GM19438 (cell line): ENCODE data around the gene FSCN2.

Experiments
- ATAC-seq: cut with Tn5 transposase; IDR thresholded peaks from one replicate; pipeline ENCODE4 v1.9.1; 2021; ENCODE audit warnings: low read depth; ENCODE audit not compliant: unreplicated experiment

The FSCN2 gene

GRCh38 chr17:81511804-81512561 is 16.2 kb upstream of the FSCN2 start:
- ATAC-seq, result no peak

DNA sequence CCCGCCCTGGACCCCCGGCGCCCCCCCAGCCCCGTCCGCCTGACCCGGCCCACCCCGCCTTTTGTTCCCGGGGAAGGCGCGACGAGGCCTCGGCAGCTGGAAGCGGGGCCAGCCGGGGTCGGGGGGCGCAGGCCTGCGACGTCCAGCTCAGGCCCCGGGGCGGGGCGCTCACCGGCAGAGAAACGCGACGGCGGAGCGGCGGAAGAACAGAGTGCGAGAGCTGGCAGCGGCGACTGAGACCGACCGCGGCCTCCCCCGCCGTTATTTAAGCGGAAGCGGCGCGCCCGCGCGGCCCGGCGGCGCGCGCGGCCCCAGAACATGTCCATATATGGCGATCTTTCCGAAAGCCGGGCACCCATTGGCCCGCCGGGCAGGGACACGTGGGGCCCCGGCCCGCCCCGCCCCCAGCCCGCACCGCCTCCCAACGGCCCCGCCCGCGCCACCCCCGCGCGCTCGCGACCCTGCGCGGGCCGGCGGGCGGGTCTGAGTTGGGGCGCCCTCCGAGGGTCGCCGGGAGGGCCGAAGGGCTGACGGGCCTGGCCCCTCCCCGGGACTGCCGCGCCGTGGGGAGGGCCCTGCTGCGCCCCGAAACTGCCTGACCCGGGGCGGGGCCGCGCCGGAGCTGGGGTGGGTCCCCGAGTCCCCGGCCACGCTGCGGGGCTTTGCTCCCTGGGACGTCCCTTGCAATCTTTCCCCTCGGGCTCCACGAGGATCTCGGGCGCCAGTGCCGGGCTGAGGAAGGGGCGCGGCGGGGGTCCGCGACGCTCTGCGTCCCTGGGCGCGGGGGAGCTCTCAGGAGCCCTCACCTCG is 15.4 kb upstream of the FSCN2 start, which contains the start of gene ACTG1:
Gene ACTG1 (minus strand): TSS at position 238 of the 810 bp plus-strand sequence. CDS start 445 bp downstream, outside the sequence.
- peak; percentile 33 for ATAC-seq

DNA sequence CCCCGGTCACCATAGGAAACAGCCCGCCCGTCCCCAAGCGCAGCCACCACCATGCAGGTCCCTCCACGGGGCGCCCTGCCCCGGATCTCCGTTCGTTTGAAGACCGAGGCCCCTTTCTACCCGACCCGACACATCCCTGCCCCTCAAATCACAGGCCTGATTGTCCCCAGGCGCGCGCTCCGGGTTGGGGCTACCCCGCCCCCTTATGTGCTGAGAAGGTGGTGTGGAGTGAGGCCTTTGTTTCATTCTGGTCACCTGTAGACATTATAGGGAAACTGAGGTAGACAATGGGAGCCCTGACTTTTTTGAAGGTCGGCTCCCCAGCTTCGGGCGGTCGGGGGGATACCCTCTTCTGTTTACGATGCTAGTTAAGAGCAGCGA is 14.8 kb upstream of the FSCN2 start:
- no peak for ATAC-seq

DNA sequence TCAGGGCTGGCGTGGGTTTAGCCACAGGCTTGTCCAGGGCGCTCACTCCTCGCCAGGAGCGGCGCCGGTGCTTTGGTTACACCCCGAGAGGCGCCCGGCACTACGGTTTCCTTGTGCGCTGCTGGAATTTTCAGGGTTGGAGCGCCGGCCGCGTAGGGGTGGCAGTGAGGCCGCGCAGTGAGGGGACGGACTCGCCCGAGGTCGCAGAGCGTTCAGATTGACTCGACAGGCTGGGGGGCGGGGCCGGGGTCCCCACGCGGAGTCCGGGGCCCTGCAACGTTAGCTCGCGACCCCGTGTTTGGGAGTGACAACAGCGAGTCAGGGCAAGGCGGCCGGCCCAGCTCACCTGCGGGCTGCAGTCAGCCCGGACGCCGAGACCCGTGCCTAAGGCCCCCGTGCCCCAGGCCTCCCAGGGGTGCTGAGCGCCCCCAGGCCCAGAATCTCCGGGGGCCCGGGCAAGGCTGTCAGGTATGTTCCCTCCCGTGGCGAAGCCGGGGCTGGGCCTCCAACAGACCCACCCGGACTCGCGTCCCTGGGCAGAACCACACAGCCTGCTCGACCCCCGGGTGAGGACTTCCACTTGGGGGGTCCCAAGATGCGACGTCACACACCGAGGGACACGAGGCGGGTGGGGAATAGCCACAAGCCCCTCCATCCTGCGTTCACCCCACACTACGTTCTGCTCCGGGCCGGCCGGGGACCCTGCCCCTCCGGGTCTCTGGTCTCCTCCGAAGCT is 14.3 kb upstream of the FSCN2 start:
- no peak for ATAC-seq

- no peak for ATAC-seq
These were observed 13.8 kb upstream of the FSCN2 start for GRCh38 chr17:81514489-81514738.

DNA sequence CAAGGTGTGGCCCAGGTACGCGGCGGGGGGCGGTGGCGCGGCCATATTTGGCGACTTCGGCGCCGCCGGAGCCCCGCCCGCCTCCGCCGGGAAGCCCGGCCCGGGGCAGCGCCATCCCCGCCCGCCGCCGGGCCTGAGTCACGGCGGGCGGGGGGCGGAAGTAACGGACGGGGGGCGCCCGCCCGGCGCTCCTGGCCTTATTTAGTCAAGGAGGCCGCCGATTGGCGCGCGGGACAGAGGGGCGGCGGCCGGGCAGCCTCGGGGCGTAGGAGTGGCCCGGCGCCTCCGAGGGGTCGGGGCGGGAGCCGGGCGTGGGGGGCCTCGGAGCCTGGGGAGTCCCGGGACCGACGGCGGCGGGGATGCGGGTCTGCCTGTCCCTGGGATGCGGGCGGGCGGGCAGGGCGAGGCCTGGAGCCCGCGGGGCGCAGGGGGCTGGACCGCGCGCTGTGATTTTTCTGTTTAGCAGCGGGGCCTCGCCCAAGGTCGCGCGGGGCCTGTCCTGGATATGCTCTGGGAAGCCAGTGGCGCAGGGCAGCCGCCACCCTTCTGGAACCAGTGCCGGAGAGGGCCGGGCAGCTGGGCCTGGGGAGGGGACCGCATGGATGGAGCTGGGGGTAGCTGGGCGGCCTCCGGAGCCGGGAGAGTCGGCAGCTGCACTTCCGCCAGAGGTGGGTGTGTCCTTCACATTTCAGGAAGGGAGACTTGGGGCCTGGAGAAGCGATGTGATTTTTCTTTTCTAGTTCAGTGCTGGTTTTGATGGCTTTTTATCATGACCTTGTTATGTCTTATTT is 13.2 kb upstream of the FSCN2 start:
- ATAC-seq, result no peak

- no peak for ATAC-seq
These were observed 12.6 kb upstream of the FSCN2 start for GRCh38 chr17:81515530-81516041.

- no peak for ATAC-seq
These were observed 11.7 kb upstream of the FSCN2 start for GRCh38 chr17:81516439-81516838.

DNA sequence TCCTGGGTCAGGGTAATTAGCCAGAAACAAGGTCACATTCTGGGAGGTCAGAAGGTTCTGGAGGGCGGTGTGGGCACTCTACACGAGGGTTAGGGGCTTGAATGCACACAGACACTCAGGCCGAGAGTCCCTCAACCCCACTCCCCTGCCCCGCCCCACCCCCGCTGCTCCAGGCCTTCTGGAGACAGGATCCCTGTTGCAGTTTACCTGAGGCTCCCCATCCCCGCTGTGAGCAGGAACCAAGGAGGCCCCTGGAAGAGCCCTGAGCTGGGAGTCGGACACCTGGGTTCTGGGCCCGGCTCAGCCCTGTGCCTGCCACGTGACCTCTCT is 11.2 kb upstream of the FSCN2 start:
- ATAC-seq, result no peak

DNA sequence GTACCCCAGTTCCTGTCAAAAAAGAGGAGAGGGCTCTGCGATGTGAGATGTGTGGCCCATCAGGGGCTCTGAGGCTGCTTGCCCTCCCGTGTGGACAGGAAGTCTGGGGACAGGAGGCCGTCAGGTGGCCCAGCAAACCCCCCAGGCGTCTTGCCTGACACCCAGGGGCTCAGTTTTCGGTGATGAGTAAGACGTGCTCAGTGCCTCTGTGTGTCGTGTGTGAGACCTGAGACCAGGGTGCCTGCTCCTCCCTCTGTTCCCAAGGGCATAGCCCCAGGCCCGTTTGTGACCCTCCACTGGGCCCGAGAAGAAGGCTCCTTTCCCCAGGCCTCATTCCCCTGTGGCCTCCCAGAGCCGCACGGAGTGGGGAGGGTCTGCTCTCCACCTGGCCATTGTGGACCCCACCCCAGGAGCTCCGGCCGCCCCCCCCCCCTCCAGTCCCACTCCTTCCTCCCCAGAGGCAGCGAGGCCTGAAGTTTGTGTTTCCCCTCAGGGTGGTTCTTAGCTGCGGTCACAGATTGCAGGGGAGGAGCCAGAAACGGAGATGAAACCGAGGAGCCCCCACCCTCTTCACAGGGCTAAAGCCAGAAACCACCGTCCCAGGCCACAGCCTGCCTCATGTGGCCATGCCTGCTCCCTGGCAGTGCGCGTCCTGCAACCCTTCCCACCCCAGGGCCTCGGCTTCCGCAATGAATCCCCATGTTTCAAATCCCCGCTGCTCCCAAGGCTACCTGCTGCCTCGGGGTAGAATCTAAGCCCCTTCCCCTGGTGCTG is 10.7 kb upstream of the FSCN2 start:
- peak; percentile 38 for ATAC-seq

GRCh38 chr17:81518113-81518784 is 9.9 kb upstream of the FSCN2 start:
- ATAC-seq, result no peak

DNA sequence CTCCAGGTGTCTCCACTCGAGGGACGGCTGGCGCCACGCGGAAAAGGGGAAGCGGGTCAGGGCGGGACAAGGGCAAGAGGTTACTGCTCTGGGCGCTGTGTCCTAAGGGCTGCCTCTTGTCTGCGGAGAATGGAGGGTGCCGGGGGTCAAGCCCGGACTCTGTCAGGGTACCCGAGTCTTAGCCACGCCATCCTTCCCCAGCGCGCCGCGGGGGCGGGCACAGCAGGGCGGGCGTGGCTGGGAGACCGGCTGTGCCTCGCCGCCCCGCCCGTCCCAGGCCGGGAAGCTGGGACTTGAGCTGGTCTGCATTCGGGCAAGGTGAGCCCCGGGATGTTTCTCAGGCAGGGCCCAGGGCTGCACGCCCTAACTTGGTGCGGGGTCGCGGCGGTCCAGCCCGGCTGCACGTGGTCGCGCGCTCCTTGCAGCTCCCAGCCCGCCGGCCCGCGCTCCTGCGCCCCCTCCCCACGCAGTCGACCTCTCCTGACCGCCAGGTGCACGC is 9.3 kb upstream of the FSCN2 start:
- ATAC-seq, result no peak

- ATAC-seq, result no peak
These were observed 8.7 kb upstream of the FSCN2 start for GRCh38 chr17:81519284-81520020.

- no peak for ATAC-seq
These were observed 7.9 kb upstream of the FSCN2 start for GRCh38 chr17:81520021-81520901.

DNA sequence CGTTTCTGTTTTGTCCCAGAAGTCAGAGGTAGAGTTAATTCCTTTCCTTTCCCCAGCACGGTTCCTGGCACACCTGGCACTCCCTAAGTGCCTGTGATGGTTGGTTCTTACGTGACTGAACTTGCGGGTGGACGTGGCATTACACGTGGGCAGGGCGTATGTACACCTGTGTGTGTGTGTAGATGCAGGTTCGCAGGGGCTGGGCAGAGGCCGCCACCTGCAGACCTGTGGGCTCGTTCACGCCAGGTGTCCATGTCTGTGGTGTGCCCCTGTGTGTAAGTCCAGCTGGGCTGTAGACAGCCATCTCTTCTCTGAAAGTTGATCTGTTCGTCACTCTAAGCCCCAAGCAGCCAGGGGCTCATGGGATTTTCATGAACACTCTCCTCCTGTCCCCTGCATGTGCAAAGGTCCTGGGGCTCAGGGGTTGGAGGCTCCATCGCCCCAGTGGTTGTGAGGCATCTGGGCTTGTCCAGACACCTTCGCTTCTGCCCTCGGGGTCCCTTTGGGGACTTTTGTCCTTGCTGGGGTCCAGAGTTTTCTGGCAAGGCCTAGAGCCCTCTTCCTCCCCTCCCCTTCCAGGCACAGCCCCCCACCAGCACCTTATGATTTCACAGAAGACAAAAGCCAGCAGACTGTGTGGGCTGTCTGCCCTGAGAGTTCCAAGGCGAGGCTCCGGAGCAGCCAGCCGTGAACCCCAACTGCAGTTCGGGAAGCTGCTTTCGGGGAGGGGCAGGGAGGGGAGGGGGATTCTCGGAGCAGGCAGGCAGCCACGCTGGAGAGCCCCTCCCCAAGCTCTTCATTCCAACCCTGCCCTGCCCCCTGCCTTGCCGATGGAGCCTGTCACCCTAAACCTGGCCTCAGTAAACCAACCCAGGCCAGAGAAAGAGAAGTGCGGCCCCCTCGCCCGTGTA is 5.4 kb upstream of the FSCN2 start:
- ATAC-seq, result no peak

GRCh38 chr17:81523402-81524038 is 4.7 kb upstream of the FSCN2 start:
- ATAC-seq, result no peak
